M059J (cell line): ENCODE measurements around the gene LAMC1. TPM values are rescaled to one million over a fixed set of nuclear protein-coding genes. Genes with fewer than 3 reads are reported as not detected.

Experiments
- DNase-seq: peaks from one replicate; pipeline ENCODE4 v3.0.0-alpha.2; 2012; ENCODE audit warnings: low read depth
- total RNA-seq: library from RNA; depleted of rRNA; stranded (reverse); fragments of >200 nt; shearing (Covaris generic); gene quantifications from 2 replicates; pipeline ENCODE4 v1.2.3, GENCODE V29; 2014

LAMC1 gene
- total RNA-seq, 1 experiment from 2014 or later = 321 TPM

- peak; percentile 52 for DNase-seq
These were observed 56.6 kb downstream of the LAMC1 start for GRCh38 chr1:183079712-183080388.

- DNase-seq = peak; percentile 90
These were observed 57.2 kb downstream of the LAMC1 start for GRCh38 chr1:183080406-183080805.

GRCh38 chr1:183081402-183082120, 58.3 kb downstream of the LAMC1 start:
- no peak for DNase-seq

GRCh38 chr1:183082650-183083049, 59.4 kb downstream of the LAMC1 start:
- DNase-seq = no peak

GRCh38 chr1:183087001-183087400, 63.8 kb downstream of the LAMC1 start:
- DNase-seq = no peak

- DNase-seq = peak; percentile 24
These were observed 65.9 kb downstream of the LAMC1 start for GRCh38 chr1:183089025-183089639.

GRCh38 chr1:183090391-183091006, 67.3 kb downstream of the LAMC1 start:
- DNase-seq = no peak

- no peak for DNase-seq
These were observed 68.0 kb downstream of the LAMC1 start for GRCh38 chr1:183091181-183091580.

- no peak for DNase-seq
These were observed 69.1 kb downstream of the LAMC1 start for GRCh38 chr1:183092350-183092749.

- no peak for DNase-seq
These were observed 69.9 kb downstream of the LAMC1 start for GRCh38 chr1:183093066-183093668.

- peak; percentile 87 for DNase-seq
These were observed 70.6 kb downstream of the LAMC1 start for GRCh38 chr1:183093786-183094298.

GRCh38 chr1:183094351-183094750, 71.1 kb downstream of the LAMC1 start:
- no peak for DNase-seq

- no peak for DNase-seq
These were observed 73.1 kb downstream of the LAMC1 start for GRCh38 chr1:183096351-183096750.

GRCh38 chr1:183096894-183097293, 73.7 kb downstream of the LAMC1 start:
- DNase-seq = no peak

- DNase-seq = no peak
These were observed 74.3 kb downstream of the LAMC1 start for GRCh38 chr1:183097438-183098051.

GRCh38 chr1:183098317-183098716, 75.1 kb downstream of the LAMC1 start:
- no peak for DNase-seq

- no peak for DNase-seq
These were observed 77.2 kb downstream of the LAMC1 start for GRCh38 chr1:183100361-183100974.

- DNase-seq = no peak
These were observed 77.9 kb downstream of the LAMC1 start for GRCh38 chr1:183101081-183101480.

- DNase-seq = no peak
These were observed 78.6 kb downstream of the LAMC1 start for GRCh38 chr1:183101841-183102276.

- DNase-seq = no peak
These were observed 79.9 kb downstream of the LAMC1 start for GRCh38 chr1:183103147-183103546.

- no peak for DNase-seq
These were observed 80.4 kb downstream of the LAMC1 start for GRCh38 chr1:183103577-183103976.
